ENCODE measurements around the gene COL23A1.
"Not testable (repeated sequence)": the region's sequence is repeated elsewhere in the genome, so short reads cannot be mapped to it uniquely, and the experiment has no call there.

The COL23A1 gene

GRCh38 chr5:178332210-178332641, 258.0 kb downstream of the COL23A1 start:
- DNase-seq: no peak

GRCh38 chr5:178331491-178331996, 258.6 kb downstream of the COL23A1 start:
- DNase-seq: no peak

GRCh38 chr5:178330791-178331404, 259.3 kb downstream of the COL23A1 start:
- DNase-seq: no peak

- no peak for DNase-seq
Observed at GRCh38 chr5:178328826-178329730, 261.1 kb downstream of the COL23A1 start.

- DNase-seq: no peak
Observed at GRCh38 chr5:178327931-178328711, 262.1 kb downstream of the COL23A1 start.

GRCh38 chr5:178327446-178327845, 262.7 kb downstream of the COL23A1 start:
- DNase-seq: no peak

- DNase-seq: no peak
Observed at GRCh38 chr5:178326374-178326715, 263.8 kb downstream of the COL23A1 start.

GRCh38 chr5:178325679-178326373, 264.4 kb downstream of the COL23A1 start:
- no peak for DNase-seq

- DNase-seq: no peak
Observed at GRCh38 chr5:178325311-178325678, 264.9 kb downstream of the COL23A1 start.

- DNase-seq: no peak
Observed at GRCh38 chr5:178324481-178325310, 265.5 kb downstream of the COL23A1 start.

GRCh38 chr5:178323961-178324360, 266.2 kb downstream of the COL23A1 start:
- no peak for DNase-seq

GRCh38 chr5:178323541-178323865, 266.7 kb downstream of the COL23A1 start:
- DNase-seq: no peak

- DNase-seq: no peak
Observed at GRCh38 chr5:178322736-178323540, 267.3 kb downstream of the COL23A1 start.

GRCh38 chr5:178320281-178320855, 269.8 kb downstream of the COL23A1 start:
- DNase-seq: no peak

GRCh38 chr5:178319541-178320041, 270.6 kb downstream of the COL23A1 start:
- no peak for DNase-seq

- DNase-seq: no peak
Observed at GRCh38 chr5:178318893-178319292, 271.3 kb downstream of the COL23A1 start.

GRCh38 chr5:178318382-178318781, 271.8 kb downstream of the COL23A1 start:
- DNase-seq: no peak

- not testable (repeated sequence) for DNase-seq
Observed at GRCh38 chr5:178317727-178318126, 272.5 kb downstream of the COL23A1 start.

GRCh38 chr5:178314961-178315820, 275.0 kb downstream of the COL23A1 start:
- no peak for DNase-seq

Data from KG1 (cell line).